GM18508 (cell line): ENCODE results near the gene GIGYF2.

Experiments used
- ATAC-seq: cut with Tn5 transposase; IDR thresholded peaks from one replicate; pipeline ENCODE4 v1.9.1; 2021; ENCODE audit warnings: moderate number of reproducible peaks; ENCODE audit not compliant: insufficient read depth, unreplicated experiment

GIGYF2 gene, protein sequence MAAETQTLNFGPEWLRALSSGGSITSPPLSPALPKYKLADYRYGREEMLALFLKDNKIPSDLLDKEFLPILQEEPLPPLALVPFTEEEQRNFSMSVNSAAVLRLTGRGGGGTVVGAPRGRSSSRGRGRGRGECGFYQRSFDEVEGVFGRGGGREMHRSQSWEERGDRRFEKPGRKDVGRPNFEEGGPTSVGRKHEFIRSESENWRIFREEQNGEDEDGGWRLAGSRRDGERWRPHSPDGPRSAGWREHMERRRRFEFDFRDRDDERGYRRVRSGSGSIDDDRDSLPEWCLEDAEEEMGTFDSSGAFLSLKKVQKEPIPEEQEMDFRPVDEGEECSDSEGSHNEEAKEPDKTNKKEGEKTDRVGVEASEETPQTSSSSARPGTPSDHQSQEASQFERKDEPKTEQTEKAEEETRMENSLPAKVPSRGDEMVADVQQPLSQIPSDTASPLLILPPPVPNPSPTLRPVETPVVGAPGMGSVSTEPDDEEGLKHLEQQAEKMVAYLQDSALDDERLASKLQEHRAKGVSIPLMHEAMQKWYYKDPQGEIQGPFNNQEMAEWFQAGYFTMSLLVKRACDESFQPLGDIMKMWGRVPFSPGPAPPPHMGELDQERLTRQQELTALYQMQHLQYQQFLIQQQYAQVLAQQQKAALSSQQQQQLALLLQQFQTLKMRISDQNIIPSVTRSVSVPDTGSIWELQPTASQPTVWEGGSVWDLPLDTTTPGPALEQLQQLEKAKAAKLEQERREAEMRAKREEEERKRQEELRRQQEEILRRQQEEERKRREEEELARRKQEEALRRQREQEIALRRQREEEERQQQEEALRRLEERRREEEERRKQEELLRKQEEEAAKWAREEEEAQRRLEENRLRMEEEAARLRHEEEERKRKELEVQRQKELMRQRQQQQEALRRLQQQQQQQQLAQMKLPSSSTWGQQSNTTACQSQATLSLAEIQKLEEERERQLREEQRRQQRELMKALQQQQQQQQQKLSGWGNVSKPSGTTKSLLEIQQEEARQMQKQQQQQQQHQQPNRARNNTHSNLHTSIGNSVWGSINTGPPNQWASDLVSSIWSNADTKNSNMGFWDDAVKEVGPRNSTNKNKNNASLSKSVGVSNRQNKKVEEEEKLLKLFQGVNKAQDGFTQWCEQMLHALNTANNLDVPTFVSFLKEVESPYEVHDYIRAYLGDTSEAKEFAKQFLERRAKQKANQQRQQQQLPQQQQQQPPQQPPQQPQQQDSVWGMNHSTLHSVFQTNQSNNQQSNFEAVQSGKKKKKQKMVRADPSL (N-terminal part only)

DNA sequence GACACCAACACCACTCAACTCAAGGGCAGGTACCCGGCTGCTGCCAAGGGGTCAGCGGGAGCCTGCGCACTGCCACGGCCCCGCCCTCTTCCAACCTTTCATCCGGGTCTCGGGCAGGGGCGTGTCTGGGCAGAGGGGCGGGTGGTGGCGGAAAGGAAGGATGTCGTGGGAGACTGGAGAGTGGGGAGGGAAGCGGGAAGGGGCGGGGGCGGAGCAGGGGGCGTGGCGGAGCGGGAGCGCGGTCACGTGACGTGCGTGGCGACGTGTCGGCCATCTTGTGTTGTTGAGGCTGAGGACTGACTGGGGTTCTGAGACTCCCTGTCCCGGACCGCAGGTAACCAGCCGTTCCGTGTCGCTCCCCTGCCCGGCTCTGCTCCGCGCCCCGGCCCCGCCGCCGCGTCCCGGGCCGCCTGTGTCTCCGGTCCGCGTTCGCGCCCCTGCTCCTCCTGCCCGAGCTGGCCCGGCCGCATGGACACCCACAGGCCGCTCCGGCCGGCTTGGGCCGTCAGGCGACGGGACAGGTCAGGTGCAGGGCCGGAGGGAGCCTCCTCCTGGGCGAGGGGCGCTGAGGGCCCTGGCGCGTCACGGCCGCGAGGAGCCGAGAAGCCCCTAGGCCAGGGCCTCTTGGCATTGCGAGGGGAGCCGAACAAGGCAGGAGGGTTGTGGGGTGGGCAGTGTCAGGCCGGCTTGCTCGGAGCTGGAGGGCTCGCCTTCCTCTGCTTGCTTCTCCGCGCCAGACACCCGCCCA, at the start of gene GIGYF2:
TSS of gene GIGYF2 (plus strand) at position 273 of the 748 bp plus-strand sequence. CDS start 37,867 bp downstream, outside the sequence.
- no peak for ATAC-seq

DNA sequence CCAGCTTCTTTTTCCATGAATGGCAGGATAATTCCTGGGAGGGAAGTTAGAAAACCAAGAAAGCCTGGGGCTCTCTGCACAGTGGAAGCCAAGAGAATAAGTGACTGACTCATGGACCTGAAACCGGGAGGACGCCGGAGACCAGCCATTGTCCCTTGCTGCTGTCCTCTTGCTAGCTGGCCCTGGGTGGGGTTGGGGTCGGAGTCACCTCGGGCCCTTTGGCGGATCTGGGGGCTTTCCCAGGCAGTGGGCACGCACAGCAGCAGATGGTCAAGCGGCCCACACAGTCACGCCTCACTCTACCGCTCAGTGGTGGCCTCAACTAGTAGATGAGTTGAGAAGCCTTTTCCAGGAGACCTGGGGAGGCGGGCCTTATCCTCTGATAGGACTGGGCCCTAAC, 48.1 kb upstream of the GIGYF2 start:
- ATAC-seq: no peak

DNA sequence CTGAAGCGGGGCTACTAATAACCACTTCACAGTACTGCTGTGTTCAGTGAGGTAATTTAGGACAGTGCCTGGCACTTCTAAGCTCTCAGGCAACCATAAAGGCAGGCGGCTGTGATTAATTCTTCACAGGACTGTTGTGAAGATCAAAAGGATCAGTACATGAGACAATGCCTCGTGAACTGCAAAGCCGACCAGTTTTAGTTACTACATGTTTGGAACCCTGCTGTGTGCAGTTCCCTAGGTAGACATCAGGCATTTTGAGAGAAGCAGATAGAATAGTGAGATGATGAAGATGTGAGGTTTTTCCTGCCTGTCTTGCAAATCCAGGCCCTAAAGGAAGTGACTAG, 44.7 kb upstream of the GIGYF2 start:
- ATAC-seq: no peak

DNA sequence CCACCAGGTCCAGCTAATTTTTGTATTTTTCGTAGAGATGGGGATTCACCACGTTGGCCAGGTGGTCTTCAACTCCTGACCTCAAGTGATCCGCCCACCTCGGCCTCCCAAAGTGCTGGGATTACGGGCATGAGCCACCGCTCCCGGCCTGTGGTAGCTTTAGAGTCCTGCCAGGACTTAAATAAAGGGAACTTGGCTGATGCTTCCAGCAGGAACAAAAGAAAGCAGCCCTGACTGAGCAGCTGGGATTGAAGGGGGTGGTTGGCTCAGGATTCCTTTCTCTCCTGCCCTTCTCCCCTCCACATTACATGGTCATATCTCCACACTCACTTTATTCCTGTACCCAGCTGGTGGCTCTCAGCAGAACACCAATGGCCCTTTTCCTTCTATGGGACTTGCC, 43.7 kb upstream of the GIGYF2 start:
- no peak for ATAC-seq

DNA sequence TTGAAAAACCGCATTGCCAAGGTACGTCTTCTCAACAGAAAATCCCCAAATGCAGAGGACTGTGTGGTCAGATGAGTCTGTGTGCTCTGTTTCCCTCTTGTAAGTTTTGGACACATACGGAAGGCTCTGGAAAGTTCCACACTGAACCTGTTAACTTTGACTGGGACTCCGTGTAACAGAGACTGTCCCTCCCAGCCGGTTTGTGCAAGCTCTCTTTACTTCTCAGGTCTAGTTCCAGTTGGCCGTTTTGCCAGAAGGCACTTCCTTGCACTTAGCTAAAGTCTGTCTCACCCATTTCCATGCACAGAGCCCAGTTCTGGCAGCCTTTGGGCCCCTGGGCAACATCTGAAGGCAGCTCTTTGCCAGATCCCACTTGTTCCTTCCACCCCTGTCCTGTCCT, 41.7 kb upstream of the GIGYF2 start:
- no peak for ATAC-seq

DNA sequence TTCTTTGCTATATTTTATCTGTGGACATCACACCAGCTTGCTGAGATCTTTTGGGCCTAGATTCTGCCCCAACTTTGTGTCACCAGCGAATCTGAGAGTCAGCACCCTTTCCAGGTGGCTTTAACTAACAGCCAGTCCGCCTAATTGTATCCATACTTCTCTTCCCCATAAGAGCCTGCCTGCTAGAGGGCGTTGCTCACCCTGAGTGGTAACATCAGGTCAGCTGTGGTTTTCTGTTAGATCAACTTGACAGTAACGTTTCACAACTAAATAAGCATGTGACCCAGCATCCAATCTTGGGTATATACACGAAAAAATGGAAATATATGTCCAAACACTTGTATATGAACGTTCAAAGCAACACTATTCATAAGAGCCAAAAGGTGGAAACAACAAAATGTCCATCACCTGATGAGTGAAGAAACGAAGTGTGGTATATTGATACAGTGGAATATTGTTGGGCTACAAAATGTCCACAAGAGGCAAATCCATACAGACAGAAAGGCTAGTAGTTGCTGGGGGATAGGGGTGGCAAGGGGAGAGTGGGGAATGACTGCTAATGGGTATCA, 38.8 kb upstream of the GIGYF2 start:
- ATAC-seq: no peak

DNA sequence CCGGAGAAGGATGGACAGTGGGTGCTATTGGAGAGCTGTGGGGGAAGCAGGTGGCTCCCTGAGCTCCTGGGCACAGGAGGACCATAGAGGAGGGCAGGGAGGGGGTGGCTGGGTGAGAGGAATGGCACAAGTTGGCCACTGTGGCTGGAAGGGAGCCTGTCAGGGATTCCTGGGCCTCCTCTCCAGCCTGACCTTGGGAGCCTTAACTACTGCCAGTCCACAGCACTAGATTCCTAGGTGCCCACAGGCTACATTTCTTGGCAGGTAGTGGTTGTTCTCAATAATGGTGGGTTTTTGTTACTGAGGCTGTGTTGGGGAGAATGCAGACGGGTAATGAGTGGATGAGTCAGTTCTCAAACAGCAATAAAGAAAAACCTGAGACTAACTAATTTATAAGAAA, 37.8 kb upstream of the GIGYF2 start:
- ATAC-seq: no peak

DNA sequence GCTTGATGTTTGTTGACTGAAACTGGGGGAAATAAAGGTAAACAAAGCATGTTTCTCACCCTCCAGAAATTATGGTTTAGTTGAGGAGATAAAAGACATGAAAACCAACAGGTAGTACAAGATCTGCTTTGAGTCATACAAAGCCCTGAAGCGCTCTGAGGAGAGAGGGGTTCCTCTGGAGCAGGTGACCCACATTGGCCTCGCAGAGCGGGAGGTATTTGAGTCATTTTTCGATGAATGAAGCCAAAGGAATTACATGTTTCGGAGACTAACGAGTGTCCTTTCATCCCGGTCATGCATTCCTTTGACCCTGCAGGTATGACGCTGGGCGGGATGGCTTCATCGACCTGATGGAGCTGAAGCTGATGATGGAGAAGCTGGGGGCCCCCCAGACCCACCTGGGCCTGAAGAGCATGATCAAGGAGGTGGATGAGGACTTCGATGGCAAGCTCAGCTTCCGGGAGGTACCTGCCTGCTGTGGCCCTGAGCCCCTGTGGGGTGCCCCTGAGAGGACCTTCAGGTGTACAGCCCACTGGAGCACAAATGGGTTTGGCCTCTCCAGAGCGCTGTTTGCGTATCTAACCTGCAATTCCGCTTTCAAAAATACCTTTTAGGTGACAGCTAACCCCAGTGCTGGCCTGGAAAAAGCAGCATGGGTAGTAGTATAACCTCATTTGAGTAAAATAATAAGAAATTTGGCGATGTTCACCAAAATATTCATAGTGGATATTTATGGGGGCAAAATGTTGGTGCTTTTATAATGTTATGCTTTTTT, 34.5 kb upstream of the GIGYF2 start:
- ATAC-seq: no peak

DNA sequence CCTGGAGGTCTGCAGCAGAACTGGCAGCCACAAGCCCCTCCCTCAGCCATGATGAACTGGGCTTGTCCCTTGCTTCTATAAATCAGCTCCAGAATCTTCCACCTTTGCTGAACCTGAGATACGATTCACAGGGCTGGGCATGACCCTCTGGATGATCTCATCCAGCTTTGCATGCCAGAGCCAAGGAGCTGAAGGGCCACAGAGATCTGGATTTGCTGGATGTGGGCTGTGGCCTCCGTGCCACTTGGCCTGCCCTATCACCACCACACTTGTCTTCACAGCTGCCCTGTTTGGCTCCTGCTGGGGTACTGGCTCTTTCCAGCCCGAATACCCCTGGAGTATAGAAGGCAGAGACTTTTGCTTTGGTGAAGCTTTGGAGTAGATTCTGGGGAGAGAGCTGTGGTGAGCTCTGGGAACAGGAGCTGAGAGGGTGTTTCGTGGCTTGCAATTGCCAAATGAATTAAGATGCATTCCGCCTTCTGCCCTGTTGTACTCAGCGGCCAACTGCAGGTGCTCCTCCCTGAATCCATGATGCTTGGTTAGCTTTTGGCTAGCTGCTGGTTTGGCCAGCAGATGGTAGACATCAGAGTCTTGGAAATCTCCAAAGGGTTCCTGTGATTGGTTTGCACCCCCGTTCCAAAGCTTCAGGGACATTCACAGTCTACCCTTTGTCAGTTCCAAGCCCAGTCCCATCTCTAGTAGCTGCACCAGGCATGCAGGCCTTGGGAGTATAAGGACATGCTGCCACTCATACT, 30.9 kb upstream of the GIGYF2 start:
- no peak for ATAC-seq

DNA sequence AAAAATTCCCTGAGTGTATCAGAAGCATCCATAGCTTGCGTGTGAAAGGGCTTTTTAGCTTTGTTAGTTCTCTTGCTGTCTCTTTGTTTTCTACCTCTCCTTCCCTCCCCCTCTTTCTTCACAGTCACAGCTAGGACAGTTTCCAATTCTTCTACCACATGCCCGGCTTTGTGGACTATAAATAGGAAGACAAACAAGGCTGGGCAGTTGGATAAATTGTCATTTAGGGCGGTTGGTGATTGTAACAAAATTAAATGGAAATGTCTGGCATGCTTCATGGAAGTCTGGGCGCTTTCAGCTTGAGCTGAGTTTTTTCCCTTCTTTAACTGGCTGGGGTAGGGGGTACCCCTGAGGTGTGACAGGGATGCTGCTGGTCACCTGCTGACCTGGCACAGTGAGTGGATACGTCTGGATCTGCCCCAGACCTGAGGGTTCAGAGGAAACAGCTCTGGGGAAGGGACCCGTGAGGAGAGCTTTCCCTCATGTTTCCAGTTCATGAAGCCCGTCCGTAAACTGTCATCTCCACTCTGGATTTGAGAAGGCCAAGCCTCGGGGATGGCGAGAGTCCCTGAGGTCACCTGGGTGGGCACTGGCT, 29.0 kb upstream of the GIGYF2 start:
- no peak for ATAC-seq

DNA sequence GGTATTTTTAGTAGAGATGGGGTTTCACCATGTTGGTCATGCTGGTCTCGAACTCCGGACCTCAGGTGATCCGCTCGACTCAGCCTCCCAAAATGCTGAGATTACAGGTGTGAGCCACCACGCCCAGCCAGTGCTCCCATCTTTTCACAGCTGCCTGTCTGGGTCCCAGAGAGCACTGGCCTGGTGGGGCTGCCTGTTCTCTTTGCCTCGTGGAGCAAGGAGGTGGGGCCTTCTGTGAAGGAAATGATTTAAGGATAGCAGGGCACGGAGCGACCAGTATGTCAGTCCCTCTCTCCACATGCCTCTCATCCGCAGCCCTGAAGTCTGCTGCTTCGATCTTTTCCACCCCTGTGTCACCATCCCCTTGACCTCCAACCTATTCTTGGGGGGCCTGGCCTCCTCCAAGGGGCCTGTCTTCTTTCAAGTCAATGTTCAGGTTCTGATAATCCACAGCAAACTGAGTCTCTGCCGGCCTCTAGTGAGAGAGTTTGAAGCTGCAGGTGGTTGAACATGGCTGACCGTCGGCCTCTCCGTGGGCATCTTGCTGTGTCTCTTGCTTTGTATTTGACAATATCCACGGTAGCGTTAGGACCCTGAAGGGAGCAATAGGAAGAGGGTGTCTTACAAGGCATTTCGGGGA, 28.2 kb upstream of the GIGYF2 start:
- no peak for ATAC-seq

DNA sequence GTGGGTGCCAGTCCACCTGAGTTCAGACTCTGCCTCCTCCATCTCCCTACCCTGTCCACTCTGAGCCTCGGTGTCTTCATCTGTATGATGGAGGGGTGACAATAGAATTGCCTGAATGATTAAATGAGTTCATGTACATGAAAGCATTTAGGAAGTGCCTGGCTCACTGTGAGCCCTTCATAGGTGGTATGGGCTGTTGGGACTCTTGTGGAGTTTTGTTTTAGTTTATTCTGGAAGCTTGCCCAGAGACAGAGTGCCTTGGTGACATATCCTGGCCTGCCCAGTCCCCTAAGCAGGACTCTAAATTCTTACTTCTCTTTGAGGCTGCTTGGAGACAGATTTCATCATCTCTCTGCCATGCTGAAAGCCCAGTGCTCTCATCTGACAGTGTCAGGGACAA, 24.5 kb upstream of the GIGYF2 start:
- ATAC-seq: no peak

DNA sequence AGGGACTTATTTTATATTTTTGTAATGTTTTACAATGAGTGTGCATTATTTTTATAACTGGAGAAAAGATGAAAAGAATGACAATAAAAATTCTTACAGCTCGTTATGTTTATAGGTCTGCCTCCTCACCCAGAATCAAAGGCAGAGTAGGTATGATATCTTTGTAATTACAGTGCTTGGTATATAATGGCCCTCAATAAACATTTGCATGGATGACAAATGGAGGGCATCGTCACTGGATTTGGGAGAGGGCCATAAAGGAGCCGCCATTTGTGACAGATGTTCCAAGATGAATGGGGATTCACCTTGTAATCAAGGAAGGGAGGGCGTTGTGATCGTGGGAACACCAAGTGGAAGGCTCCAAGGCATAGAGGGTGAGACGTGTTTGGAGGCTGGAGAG, 22.6 kb upstream of the GIGYF2 start:
- no peak for ATAC-seq

DNA sequence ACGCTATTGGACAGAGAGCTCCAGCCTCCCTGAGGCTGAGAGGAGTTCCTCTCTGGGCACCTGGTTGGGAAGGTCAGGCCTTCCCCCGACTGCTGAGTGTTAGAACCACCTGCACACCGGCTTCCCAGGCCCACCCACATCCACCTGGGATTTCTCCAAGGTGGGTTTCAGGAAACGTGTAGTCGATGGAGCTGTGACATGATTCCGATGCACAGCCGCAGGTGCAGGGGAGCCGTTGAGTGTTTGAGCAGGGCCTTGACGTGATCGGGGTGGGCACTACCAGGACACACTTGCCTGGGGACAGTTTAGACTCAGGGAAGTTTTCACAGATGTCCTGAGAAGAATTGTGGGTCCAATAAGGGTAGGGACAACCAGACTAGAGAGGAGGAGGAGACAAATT, 21.8 kb upstream of the GIGYF2 start:
- no peak for ATAC-seq

DNA sequence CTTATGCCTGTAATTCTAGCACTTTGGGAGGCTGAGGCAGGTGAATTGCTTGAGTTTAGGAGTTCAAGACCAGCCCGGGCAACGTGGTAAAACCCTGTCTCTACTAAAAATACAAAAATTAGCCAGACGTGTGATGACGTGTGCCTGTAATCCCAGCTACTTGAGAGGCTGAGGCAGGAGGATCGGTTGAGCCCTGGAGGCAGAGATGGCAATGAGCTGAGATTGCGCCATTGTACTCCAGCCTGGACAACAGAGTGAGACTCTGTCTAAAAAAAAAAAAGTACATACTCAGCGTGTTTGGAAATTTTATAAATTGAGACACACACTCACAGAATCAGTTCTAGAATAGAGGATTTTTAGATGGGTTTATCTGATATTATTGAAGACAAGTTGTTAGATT, 17.1 kb upstream of the GIGYF2 start:
- no peak for ATAC-seq

DNA sequence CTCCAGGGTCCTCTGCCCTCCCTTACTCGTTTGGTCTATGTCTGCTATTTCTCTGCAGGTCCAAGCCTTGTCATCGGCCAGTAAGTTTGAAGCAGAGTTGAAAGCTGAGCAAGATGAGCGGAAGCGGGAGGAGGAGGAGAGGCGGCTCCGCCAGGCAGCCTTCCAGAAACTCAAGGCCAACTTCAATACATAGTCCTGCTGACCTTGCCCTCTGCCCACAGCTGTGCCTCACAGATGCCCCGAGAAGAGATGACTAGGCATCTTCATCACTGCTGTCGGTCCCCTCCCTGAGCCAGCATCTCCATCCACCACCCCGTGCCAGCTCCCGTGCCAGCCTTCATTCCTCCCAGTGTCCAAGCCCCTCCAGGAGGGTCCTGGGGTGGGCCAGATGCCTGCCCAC, 15.6 kb upstream of the GIGYF2 start:
- no peak for ATAC-seq

DNA sequence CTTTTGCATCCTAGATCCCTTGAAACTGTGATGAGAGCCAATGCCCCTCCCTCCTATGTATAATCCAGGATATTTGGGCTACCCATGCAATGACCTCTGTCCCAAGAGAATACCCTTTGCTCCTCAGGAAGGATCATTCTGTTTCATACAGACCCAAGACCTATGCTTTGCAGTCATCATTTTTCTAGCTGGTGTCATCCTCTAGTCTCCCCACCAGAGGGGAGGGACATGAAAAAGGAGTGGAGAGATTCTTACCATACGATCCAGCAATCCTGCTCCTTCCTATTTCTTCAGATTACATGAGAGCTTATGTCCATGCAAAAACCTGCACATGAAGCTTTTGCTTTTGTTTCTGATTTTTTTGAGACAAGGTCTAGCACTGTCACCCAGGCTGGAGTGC, 13.8 kb upstream of the GIGYF2 start:
- no peak for ATAC-seq
